Measurements from ENCODE around the gene PKD2. TPM values are rescaled to one million over a fixed set of nuclear protein-coding genes. Genes with fewer than 3 reads are reported as not detected.
A peak's percentile ranks its signal among the peaks of the same experiment; 100 is the strongest.

PKD2 gene
- total and polyA plus RNA-seq, 2 of the 13 experiments (the other 11 are each of a cell fraction or from before 2014, with no cell fraction given): 5.6 to 9.1 TPM

DNA sequence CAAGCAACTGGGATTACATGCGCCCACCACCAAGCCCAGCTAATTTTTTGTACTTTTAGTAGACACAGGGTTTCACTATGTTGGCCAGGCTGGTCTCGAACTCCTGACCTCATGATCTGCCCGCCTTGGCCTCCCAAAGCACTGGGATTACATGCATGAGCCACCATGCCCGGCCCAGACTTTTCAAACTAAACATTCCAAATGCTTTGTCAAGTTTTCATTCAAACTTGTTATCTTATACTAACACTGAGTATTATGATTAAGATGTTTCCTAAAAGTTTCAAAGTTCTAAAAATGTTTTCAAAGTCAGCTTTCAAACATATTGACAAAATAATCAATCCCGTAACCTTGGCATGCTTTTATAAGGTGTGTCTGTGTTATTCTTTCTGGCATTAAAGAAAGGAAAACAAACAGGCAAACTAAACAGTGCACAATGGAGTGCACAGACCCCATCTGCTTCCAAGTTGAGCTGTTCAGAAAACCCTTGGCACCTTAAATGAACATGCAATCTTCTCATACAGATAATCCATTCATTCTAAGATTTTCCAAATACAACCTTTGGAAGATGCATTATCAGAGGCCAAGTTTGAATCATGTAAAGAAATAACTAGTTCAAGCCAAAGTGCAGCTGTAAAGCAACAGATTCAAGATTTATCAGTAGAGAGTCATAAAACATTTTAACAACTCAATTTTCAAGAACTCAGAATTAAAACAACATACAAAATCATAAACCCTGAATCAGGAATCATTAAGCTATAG lies 101.9 kb downstream of the PKD2 start (continued):
- TF ChIP-seq, protein P1, sequence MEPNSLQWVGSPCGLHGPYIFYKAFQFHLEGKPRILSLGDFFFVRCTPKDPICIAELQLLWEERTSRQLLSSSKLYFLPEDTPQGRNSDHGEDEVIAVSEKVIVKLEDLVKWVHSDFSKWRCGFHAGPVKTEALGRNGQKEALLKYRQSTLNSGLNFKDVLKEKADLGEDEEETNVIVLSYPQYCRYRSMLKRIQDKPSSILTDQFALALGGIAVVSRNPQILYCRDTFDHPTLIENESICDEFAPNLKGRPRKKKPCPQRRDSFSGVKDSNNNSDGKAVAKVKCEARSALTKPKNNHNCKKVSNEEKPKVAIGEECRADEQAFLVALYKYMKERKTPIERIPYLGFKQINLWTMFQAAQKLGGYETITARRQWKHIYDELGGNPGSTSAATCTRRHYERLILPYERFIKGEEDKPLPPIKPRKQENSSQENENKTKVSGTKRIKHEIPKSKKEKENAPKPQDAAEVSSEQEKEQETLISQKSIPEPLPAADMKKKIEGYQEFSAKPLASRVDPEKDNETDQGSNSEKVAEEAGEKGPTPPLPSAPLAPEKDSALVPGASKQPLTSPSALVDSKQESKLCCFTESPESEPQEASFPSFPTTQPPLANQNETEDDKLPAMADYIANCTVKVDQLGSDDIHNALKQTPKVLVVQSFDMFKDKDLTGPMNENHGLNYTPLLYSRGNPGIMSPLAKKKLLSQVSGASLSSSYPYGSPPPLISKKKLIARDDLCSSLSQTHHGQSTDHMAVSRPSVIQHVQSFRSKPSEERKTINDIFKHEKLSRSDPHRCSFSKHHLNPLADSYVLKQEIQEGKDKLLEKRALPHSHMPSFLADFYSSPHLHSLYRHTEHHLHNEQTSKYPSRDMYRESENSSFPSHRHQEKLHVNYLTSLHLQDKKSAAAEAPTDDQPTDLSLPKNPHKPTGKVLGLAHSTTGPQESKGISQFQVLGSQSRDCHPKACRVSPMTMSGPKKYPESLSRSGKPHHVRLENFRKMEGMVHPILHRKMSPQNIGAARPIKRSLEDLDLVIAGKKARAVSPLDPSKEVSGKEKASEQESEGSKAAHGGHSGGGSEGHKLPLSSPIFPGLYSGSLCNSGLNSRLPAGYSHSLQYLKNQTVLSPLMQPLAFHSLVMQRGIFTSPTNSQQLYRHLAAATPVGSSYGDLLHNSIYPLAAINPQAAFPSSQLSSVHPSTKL (CRISPR knock-in tag; IDR thresholded peaks at IDR 0.05): peak; percentile 95
- TF ChIP-seq ZNF224 (CRISPR knock-in tag; IDR thresholded peaks at IDR 0.05) (no peak), ZBTB3 (CRISPR knock-in tag; IDR thresholded peaks at IDR 0.05; ENCODE audit: borderline replicate concordance, low read depth) (peak; percentile 78; the same call in 1 of the 2 replicates), ZNF614 (CRISPR knock-in tag; IDR thresholded peaks at IDR 0.05; ENCODE audit: borderline replicate concordance) (peak; percentile 62; the same call in 1 of the 2 replicates), HMGA1 (CRISPR knock-in tag; conservative IDR thresholded peaks at IDR 0.05) (no peak), MXD4 (CRISPR knock-in tag; IDR thresholded peaks at IDR 0.05) (peak; percentile 32; the same call in 1 of the 2 replicates), HNF4A (CRISPR knock-in tag; IDR thresholded peaks at IDR 0.05) (peak; percentile 79), RXRA (CRISPR knock-in tag; IDR thresholded peaks at IDR 0.05) (peak; percentile 29; the same call in 1 of the 2 replicates), ZNF329 (CRISPR knock-in tag; IDR thresholded peaks at IDR 0.05; ENCODE audit: low read depth) (no peak), NCOA2 (CRISPR knock-in tag; IDR thresholded peaks at IDR 0.05) (peak; percentile 98), MIER2 (CRISPR knock-in tag; IDR thresholded peaks at IDR 0.05) (no peak), FOSL1 (CRISPR knock-in tag; IDR thresholded peaks at IDR 0.05; ENCODE audit: borderline replicate concordance) (peak; percentile 42; the same call in 1 of the 2 replicates)
- TF ChIP-seq, protein P2, sequence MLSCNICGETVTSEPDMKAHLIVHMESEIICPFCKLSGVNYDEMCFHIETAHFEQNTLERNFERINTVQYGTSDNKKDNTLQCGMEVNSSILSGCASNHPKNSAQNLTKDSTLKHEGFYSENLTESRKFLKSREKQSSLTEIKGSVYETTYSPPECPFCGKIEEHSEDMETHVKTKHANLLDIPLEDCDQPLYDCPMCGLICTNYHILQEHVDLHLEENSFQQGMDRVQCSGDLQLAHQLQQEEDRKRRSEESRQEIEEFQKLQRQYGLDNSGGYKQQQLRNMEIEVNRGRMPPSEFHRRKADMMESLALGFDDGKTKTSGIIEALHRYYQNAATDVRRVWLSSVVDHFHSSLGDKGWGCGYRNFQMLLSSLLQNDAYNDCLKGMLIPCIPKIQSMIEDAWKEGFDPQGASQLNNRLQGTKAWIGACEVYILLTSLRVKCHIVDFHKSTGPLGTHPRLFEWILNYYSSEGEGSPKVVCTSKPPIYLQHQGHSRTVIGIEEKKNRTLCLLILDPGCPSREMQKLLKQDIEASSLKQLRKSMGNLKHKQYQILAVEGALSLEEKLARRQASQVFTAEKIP (CRISPR knock-in tag; IDR thresholded peaks at IDR 0.05; ENCODE audit: borderline replicate concordance): no peak
- TF ChIP-seq, protein P3, sequence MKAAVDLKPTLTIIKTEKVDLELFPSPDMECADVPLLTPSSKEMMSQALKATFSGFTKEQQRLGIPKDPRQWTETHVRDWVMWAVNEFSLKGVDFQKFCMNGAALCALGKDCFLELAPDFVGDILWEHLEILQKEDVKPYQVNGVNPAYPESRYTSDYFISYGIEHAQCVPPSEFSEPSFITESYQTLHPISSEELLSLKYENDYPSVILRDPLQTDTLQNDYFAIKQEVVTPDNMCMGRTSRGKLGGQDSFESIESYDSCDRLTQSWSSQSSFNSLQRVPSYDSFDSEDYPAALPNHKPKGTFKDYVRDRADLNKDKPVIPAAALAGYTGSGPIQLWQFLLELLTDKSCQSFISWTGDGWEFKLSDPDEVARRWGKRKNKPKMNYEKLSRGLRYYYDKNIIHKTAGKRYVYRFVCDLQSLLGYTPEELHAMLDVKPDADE (CRISPR knock-in tag; IDR thresholded peaks at IDR 0.05): no peak
- TF ChIP-seq, protein P4, sequence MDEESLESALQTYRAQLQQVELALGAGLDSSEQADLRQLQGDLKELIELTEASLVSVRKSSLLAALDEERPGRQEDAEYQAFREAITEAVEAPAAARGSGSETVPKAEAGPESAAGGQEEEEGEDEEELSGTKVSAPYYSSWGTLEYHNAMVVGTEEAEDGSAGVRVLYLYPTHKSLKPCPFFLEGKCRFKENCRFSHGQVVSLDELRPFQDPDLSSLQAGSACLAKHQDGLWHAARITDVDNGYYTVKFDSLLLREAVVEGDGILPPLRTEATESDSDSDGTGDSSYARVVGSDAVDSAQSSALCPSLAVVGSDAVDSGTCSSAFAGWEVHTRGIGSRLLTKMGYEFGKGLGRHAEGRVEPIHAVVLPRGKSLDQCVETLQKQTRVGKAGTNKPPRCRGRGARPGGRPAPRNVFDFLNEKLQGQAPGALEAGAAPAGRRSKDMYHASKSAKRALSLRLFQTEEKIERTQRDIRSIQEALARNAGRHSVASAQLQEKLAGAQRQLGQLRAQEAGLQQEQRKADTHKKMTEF (CRISPR knock-in tag; IDR thresholded peaks at IDR 0.05): peak; percentile 85
- TF ChIP-seq, protein P5, sequence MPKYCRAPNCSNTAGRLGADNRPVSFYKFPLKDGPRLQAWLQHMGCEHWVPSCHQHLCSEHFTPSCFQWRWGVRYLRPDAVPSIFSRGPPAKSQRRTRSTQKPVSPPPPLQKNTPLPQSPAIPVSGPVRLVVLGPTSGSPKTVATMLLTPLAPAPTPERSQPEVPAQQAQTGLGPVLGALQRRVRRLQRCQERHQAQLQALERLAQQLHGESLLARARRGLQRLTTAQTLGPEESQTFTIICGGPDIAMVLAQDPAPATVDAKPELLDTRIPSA (CRISPR knock-in tag; IDR thresholded peaks at IDR 0.05; ENCODE audit: borderline replicate concordance): no peak
- TF ChIP-seq, protein P6, sequence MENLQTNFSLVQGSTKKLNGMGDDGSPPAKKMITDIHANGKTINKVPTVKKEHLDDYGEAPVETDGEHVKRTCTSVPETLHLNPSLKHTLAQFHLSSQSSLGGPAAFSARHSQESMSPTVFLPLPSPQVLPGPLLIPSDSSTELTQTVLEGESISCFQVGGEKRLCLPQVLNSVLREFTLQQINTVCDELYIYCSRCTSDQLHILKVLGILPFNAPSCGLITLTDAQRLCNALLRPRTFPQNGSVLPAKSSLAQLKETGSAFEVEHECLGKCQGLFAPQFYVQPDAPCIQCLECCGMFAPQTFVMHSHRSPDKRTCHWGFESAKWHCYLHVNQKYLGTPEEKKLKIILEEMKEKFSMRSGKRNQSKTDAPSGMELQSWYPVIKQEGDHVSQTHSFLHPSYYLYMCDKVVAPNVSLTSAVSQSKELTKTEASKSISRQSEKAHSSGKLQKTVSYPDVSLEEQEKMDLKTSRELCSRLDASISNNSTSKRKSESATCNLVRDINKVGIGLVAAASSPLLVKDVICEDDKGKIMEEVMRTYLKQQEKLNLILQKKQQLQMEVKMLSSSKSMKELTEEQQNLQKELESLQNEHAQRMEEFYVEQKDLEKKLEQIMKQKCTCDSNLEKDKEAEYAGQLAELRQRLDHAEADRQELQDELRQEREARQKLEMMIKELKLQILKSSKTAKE (CRISPR knock-in tag; IDR thresholded peaks at IDR 0.05; ENCODE audit: borderline replicate concordance): no peak

Measured in HepG2 (cell line).